GM18517 (cell line): ENCODE measurements around the gene ART4.

ENCODE experiments used
- ATAC-seq: cut with Tn5 transposase; IDR thresholded peaks from one replicate; pipeline ENCODE4 v1.9.1; 2021; ENCODE audit warnings: mild to moderate bottlenecking, moderate library complexity; ENCODE audit not compliant: unreplicated experiment

The ART4 gene

GRCh38 chr12:14811486-14811885, 31.8 kb downstream of the ART4 start:
- no peak for ATAC-seq

GRCh38 chr12:14810953-14811483, 32.3 kb downstream of the ART4 start:
- ATAC-seq: no peak

GRCh38 chr12:14810167-14810952, 33.0 kb downstream of the ART4 start:
- ATAC-seq: no peak

- peak; percentile 26 for ATAC-seq
Measured at GRCh38 chr12:14803830-14804160, 39.5 kb downstream of the ART4 start.

GRCh38 chr12:14803011-14803829, 40.1 kb downstream of the ART4 start, which contains the start of the genes C12orf60 and WBP11:
TSS of gene C12orf60 (plus strand) at chr12:14803670. CDS start at chr12:14822936, 19,266 bp downstream.
TSS of gene WBP11 (minus strand) at chr12:14803478. CDS start at chr12:14801383, 2,095 bp downstream.
- ATAC-seq: peak; percentile 100

- no peak for ATAC-seq
Measured at GRCh38 chr12:14802721-14803010, 40.7 kb downstream of the ART4 start.

- ATAC-seq: no peak
Measured at GRCh38 chr12:14802247-14802646, 41.1 kb downstream of the ART4 start.

- no peak for ATAC-seq
Measured at GRCh38 chr12:14795028-14795448, 48.3 kb downstream of the ART4 start.

- ATAC-seq: no peak
Measured at GRCh38 chr12:14785568-14785967, 57.8 kb downstream of the ART4 start.

- ATAC-seq: no peak
Measured at GRCh38 chr12:14784471-14784870, 58.9 kb downstream of the ART4 start.

GRCh38 chr12:14782756-14783155, 60.6 kb downstream of the ART4 start:
- ATAC-seq: no peak

GRCh38 chr12:14781563-14781962, 61.8 kb downstream of the ART4 start:
- no peak for ATAC-seq

GRCh38 chr12:14780859-14781258, 62.5 kb downstream of the ART4 start:
- ATAC-seq: no peak

- ATAC-seq: no peak
Measured at GRCh38 chr12:14779834-14780233, 63.5 kb downstream of the ART4 start.

GRCh38 chr12:14777271-14777670, 66.1 kb downstream of the ART4 start:
- no peak for ATAC-seq

- no peak for ATAC-seq
Measured at GRCh38 chr12:14776236-14776961, 66.9 kb downstream of the ART4 start.

- ATAC-seq: no peak
Measured at GRCh38 chr12:14775636-14775980, 67.7 kb downstream of the ART4 start.
